HG02970 (cell line): ENCODE measurements around the gene DONSON.

ENCODE experiments used
- ATAC-seq: cut with Tn5 transposase; IDR thresholded peaks from one replicate; pipeline ENCODE4 v1.9.1; 2021; ENCODE audit warnings: mild to moderate bottlenecking, moderate library complexity, moderate number of reproducible peaks; ENCODE audit not compliant: unreplicated experiment, low FRiP score

DONSON gene

GRCh38 chr21:33562389-33562788 is 26.1 kb downstream of the DONSON start:
- no peak for ATAC-seq

GRCh38 chr21:33561373-33561772 is 27.1 kb downstream of the DONSON start:
- no peak for ATAC-seq

GRCh38 chr21:33560965-33561364 is 27.5 kb downstream of the DONSON start:
- ATAC-seq = no peak

GRCh38 chr21:33559813-33560212 is 28.7 kb downstream of the DONSON start:
- ATAC-seq = no peak

- ATAC-seq = no peak
These were observed 29.6 kb downstream of the DONSON start for GRCh38 chr21:33558777-33559421.

- ATAC-seq = no peak
These were observed 31.0 kb downstream of the DONSON start for GRCh38 chr21:33557447-33557846.

GRCh38 chr21:33554982-33555344 is 33.5 kb downstream of the DONSON start:
- no peak for ATAC-seq

- ATAC-seq = no peak
These were observed 34.1 kb downstream of the DONSON start for GRCh38 chr21:33554236-33554981.

- no peak for ATAC-seq
These were observed 35.4 kb downstream of the DONSON start for GRCh38 chr21:33552999-33553598.

- no peak for ATAC-seq
These were observed 36.1 kb downstream of the DONSON start for GRCh38 chr21:33552093-33552998.

GRCh38 chr21:33551664-33552063 is 36.8 kb downstream of the DONSON start:
- ATAC-seq = no peak

GRCh38 chr21:33550772-33551660 is 37.5 kb downstream of the DONSON start:
- no peak for ATAC-seq

- ATAC-seq = no peak
These were observed 38.4 kb downstream of the DONSON start for GRCh38 chr21:33549848-33550771.

- ATAC-seq = no peak
These were observed 42.4 kb downstream of the DONSON start for GRCh38 chr21:33546086-33546485.

- no peak for ATAC-seq
These were observed 43.9 kb downstream of the DONSON start for GRCh38 chr21:33544451-33545195.

GRCh38 chr21:33543505-33544129 is 44.9 kb downstream of the DONSON start:
- ATAC-seq = no peak

- peak; percentile 92 for ATAC-seq
These were observed 45.6 kb downstream of the DONSON start, which contains the start of gene SON for GRCh38 chr21:33542640-33543504. TSS of gene SON (plus strand) at chr21:33543038. CDS start at chr21:33543093, 55 bp downstream.
